MCF 10A (cell line): ENCODE results near the gene ZMIZ1. TPM values are rescaled to one million over a fixed set of nuclear protein-coding genes. Genes with fewer than 3 reads are reported as not detected.

ENCODE experiments used
- BruUV-seq: library from RNA; stranded (reverse); fragments of 400-500 nt; replicated peaks from 2 replicates; lab custom pipeline; 2021; lab: Mats Ljungman, UMichigan
- CTCF ChIA-PET: fragments of 300-600 bp; sonication (Branson Sonifier 250); formaldehyde crosslinking; extraction: SDS; loops from one replicate; lab custom pipeline; 2021; ENCODE audit warnings: antibody characterized with exemption, inconsistent platforms; lab: Yijun Ruan, JAX
- POLR2A ChIA-PET: fragments of 300-600, 350-650 bp; sonication (Branson Sonifier 250); formaldehyde crosslinking; extraction: SDS; loops from one replicate; lab custom pipeline; 2020; ENCODE audit warnings: antibody characterized with exemption, inconsistent platforms; lab: Yijun Ruan, JAX
- DNase-seq: peaks from one replicate; pipeline ENCODE4 v3.0.0-alpha.2; 2018; ENCODE audit not compliant: unreplicated experiment
- H3K27ac Mint-ChIP-seq: one replicate; pipeline ENCODE4 v1.8.0; 2022; ENCODE audit warnings: mild to moderate bottlenecking, low read depth, mixed read lengths; ENCODE audit not compliant: unreplicated experiment
- H3K27me3 Mint-ChIP-seq: one replicate; pipeline ENCODE4 v1.8.0; 2022; ENCODE audit warnings: mixed read lengths; ENCODE audit not compliant: insufficient read depth, unreplicated experiment
- H3K36me3 Mint-ChIP-seq: one replicate; pipeline ENCODE4 v1.8.0; 2022; ENCODE audit warnings: mild to moderate bottlenecking, moderate library complexity, mixed read lengths; ENCODE audit not compliant: insufficient read depth, unreplicated experiment
- H3K4me1 Mint-ChIP-seq: one replicate; pipeline ENCODE4 v1.8.0; 2022; ENCODE audit warnings: mixed read lengths; ENCODE audit not compliant: insufficient read depth, unreplicated experiment
- H3K4me3 Mint-ChIP-seq: one replicate; pipeline ENCODE4 v1.8.0; 2022; ENCODE audit warnings: mild to moderate bottlenecking, moderate library complexity, mixed read lengths; ENCODE audit not compliant: unreplicated experiment
- H3K9me3 Mint-ChIP-seq: one replicate; pipeline ENCODE4 v1.8.0; 2022; ENCODE audit warnings: mixed read lengths; ENCODE audit not compliant: unreplicated experiment
- CTCF ChIP-seq: fragments of 200-600 bp; IDR thresholded peaks from one replicate; pipeline ENCODE4 v1.8.0; 2022; ENCODE audit warnings: antibody characterized with exemption, mild to moderate bottlenecking; ENCODE audit not compliant: unreplicated experiment
- intact Hi-C: fragments of 100-400 bp; cut with micrococcal nuclease; formaldehyde crosslinking; loops from 2 replicates; pipeline ENCODE4 v1.14.1; 2022
- total RNA-seq: library from RNA; stranded (reverse); gene quantifications from 2 replicates; pipeline ENCODE4 v1.2.3, GENCODE V29; 2022

The ZMIZ1 gene
- total RNA-seq, 1 experiment from 2014 or later, result 15.5 TPM

- TF ChIP-seq CTCF, result no peak
- no peaks in the 10 kb centered on the region for H3K9me3 Mint-ChIP-seq
- H3K27ac Mint-ChIP-seq, result no peak overlapping the region
- no peak for DNase-seq
- POLR2A ChIA-PET, result no interaction called here
- intact Hi-C loops, result no loop called here
- no TSS peak for BruUV-seq
- peaks cover 29% of the 10 kb centered on the region for H3K4me1 Mint-ChIP-seq
- no peak overlapping the region for H3K4me3 Mint-ChIP-seq
- H3K36me3 Mint-ChIP-seq, result peaks cover 27% of the 10 kb centered on the region
- no peaks in the 10 kb centered on the region for H3K27me3 Mint-ChIP-seq
- CTCF ChIA-PET, result interaction anchor here (0.6 to 0.7 kb wide), 3 partner anchors 61 to 165 kb away, joined by 3 read pairs; no protein-coding TSS in a partner anchor
These were observed 49.8 kb downstream of the ZMIZ1 start for GRCh38 chr10:79118286-79119202.

- Mint-ChIP-seq H3K27ac (no peak overlapping the region), H3K36me3 (peaks cover 27% of the 10 kb centered on the region), H3K4me3 (no peak overlapping the region), H3K4me1 (peaks cover 22% of the 10 kb centered on the region), H3K9me3 (no peaks in the 10 kb centered on the region), H3K27me3 (no peaks in the 10 kb centered on the region)
- no peak for TF ChIP-seq CTCF
- no peak for DNase-seq
- no TSS peak for BruUV-seq
- ChIA-PET POLR2A (no interaction called here), CTCF (interaction anchor here (0.6 to 0.7 kb wide), 2 partner anchors 60 to 79 kb away, joined by 3 read pairs; no protein-coding TSS in a partner anchor)
- intact Hi-C loops, result no loop called here
These were observed 50.5 kb downstream of the ZMIZ1 start for GRCh38 chr10:79119306-79119705.

GRCh38 chr10:79123547-79123963, 54.8 kb downstream of the ZMIZ1 start:
- no TSS peak for BruUV-seq
- no peak overlapping the region for H3K4me3 Mint-ChIP-seq
- no peak for TF ChIP-seq CTCF
- peaks cover 46% of the 10 kb centered on the region for H3K36me3 Mint-ChIP-seq
- CTCF ChIA-PET, result interaction anchor here (0.7 to 0.9 kb wide), 2 partner anchors 71 to 81 kb away, joined by 3 to 4 read pairs; no protein-coding TSS in a partner anchor
- H3K27me3 Mint-ChIP-seq, result no peaks in the 10 kb centered on the region
- intact Hi-C loops, result no loop called here
- DNase-seq, result no peak
- peaks cover 13% of the 10 kb centered on the region for H3K4me1 Mint-ChIP-seq
- POLR2A ChIA-PET, result interaction anchor here (0.6 kb wide), 1 partner anchor 34 kb away, joined by 3 read pairs; no protein-coding TSS in a partner anchor
- H3K27ac Mint-ChIP-seq, result no peak overlapping the region
- no peaks in the 10 kb centered on the region for H3K9me3 Mint-ChIP-seq

- no peak for TF ChIP-seq CTCF
- DNase-seq, result no peak
- BruUV-seq, result no TSS peak
- Mint-ChIP-seq H3K9me3 (no peaks in the 10 kb centered on the region), H3K27me3 (no peaks in the 10 kb centered on the region), H3K36me3 (peaks cover 45% of the 10 kb centered on the region), H3K4me1 (peaks cover 13% of the 10 kb centered on the region), H3K27ac (no peak overlapping the region), H3K4me3 (no peak overlapping the region)
- CTCF ChIA-PET, result interaction anchor here (0.7 to 2.1 kb wide), 5 partner anchors 36 to 1077 kb away, joined by 3 to 9 read pairs (median 3); no protein-coding TSS in a partner anchor
- intact Hi-C loops, result no loop called here
- POLR2A ChIA-PET, result interaction anchor here (0.7 kb wide), 1 partner anchor 1084 kb away, joined by 3 read pairs; no protein-coding TSS in a partner anchor
These were observed 55.3 kb downstream of the ZMIZ1 start for GRCh38 chr10:79124066-79124465.
